Measurements from ENCODE around the gene CAPN11. TPM values are rescaled to one million over a fixed set of nuclear protein-coding genes. Genes with fewer than 3 reads are reported as not detected.

CAPN11 gene
- total RNA-seq, 1 experiment from 2014 or later: not detected

DNA sequence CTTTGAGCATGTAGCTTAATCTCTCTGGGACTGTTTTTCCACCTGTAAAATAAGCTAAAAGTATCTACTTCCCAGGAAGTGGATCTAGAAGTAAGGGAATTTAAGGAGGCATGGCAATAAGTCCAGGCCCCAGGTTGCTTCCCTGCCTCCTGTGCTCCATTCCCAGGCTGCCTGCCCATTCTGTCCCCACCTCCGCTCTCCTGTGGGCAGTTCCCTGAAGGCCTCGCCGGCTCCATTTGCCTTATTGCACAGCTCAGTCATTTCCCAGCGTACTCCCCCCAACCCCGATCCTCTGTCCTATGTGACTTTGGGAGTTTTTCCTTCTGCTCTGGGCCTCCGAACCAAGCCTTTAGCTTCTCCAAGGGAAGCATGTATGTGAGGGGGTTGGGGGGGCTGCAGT, 69.4 kb downstream of the CAPN11 start:
- intact Hi-C loops (cut with micrococcal nuclease): no loop called here
- ATAC-seq (no peak), DNase-seq (ENCODE audit: low read depth, low spot score) (no peak)
- CTCF ChIA-PET: interaction anchor here (1.5 kb wide), 1 partner anchor 10 kb away, joined by 7 read pairs; no protein-coding TSS in a partner anchor
- H3K27me3 ChIP-seq (ENCODE audit: insufficient read depth, low read length): no peaks in the 10 kb centered on the region
- H3K9me3 ChIP-seq (ENCODE audit: control insufficient read depth in 1 of 2, insufficient read depth in 1 of 2, low read depth in 1 of 2, low read length in 2 of 2): no peaks in the 10 kb centered on the region
- H3K79me2 ChIP-seq (ENCODE audit: insufficient read depth, low read length): peaks cover 55% of the 10 kb centered on the region
- H3K36me3 ChIP-seq (ENCODE audit: control insufficient read depth in 1 of 2, insufficient read depth in 2 of 2, low read length in 2 of 2): peaks cover 16 to 42% of the 10 kb centered on the region in 2 experiments; a peak in 3 of 4 replicates
- no TSS peak for BruUV-seq (replicated peaks)
- peaks cover 10 to 28% of the 10 kb centered on the region in 2 experiments; a peak in 3 of 4 replicates for H3K4me1 ChIP-seq (ENCODE audit: control insufficient read depth in 1 of 2, insufficient read depth in 2 of 2, low read length in 2 of 2)
- H4K20me1 ChIP-seq (ENCODE audit: insufficient read depth): peaks cover 4% of the 10 kb centered on the region; the same call in 1 of the 2 replicates
- POLR2A ChIA-PET: no interaction called here
- no peak for TF ChIP-seq POLR2A (IDR thresholded peaks at IDR 0.05; ENCODE audit: borderline replicate concordance, extremely low read depth, insufficient read depth, insufficient read length)
- H2AFZ ChIP-seq (ENCODE audit: low read depth, low read length, poor library complexity, severe bottlenecking): no peak overlapping the region
- no peak overlapping the region for H3K27ac ChIP-seq (ENCODE audit: low read depth, low read length)
- H3K9me2 ChIP-seq (ENCODE audit: insufficient read depth): no peaks in the 10 kb centered on the region
- H3K9ac ChIP-seq (ENCODE audit: low read length): no peak overlapping the region
- no peak overlapping the region for H3K4me3 ChIP-seq (replicated peaks in 1 of 2; ENCODE audit: low read depth in 1 of 2, low read length in 2 of 2)
- RAD21 ChIA-PET (ENCODE audit: low non-redundant PET in 1 of 2, low total read pairs in 2 of 2, uncharacterized antibody in 2 of 2, unreplicated experiment in 2 of 2): no interaction called here
- no peak overlapping the region for H3K4me2 ChIP-seq (ENCODE audit: low read length)

DNA sequence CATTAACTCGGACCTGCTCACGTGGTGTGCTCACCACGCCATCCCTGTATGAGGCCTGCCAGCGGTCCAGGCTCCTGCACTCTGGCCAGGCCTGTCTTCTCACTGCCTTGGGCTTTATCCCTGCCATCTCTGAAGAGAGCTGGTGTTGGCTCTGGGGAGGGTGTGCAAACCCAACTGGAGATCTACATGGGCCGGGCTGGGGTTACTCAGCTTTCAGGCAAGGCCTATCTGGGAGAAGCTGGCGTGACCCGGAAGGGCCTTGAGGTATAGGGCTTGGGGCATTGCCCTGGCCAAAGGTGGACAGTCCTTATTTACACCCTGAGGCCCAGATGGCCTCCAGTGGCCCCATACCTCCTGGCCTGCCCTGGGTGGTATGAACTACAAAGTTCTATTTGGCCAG, 69.8 kb downstream of the CAPN11 start:
- Histone ChIP-seq H3K9me3 (ENCODE audit: control insufficient read depth in 1 of 2, insufficient read depth in 1 of 2, low read depth in 1 of 2, low read length in 2 of 2) (no peaks in the 10 kb centered on the region), H3K4me3 (replicated peaks in 1 of 2; ENCODE audit: low read depth in 1 of 2, low read length in 2 of 2) (no peak overlapping the region), H3K4me1 (ENCODE audit: control insufficient read depth in 1 of 2, insufficient read depth in 2 of 2, low read length in 2 of 2) (peaks cover 10 to 30% of the 10 kb centered on the region in 2 experiments; a peak in 3 of 4 replicates), H3K9me2 (ENCODE audit: insufficient read depth) (no peaks in the 10 kb centered on the region), H3K27ac (ENCODE audit: low read depth, low read length) (no peak overlapping the region), H3K27me3 (ENCODE audit: insufficient read depth, low read length) (no peaks in the 10 kb centered on the region), H3K9ac (ENCODE audit: low read length) (no peak overlapping the region), H2AFZ (ENCODE audit: low read depth, low read length, poor library complexity, severe bottlenecking) (no peak overlapping the region), H4K20me1 (ENCODE audit: insufficient read depth) (peaks cover 4% of the 10 kb centered on the region; the same call in 1 of the 2 replicates), H3K79me2 (ENCODE audit: insufficient read depth, low read length) (peaks cover 55% of the 10 kb centered on the region), H3K4me2 (ENCODE audit: low read length) (no peak overlapping the region), H3K36me3 (ENCODE audit: control insufficient read depth in 1 of 2, insufficient read depth in 2 of 2, low read length in 2 of 2) (peaks cover 18 to 44% of the 10 kb centered on the region in 2 experiments; a peak in 3 of 4 replicates)
- DNase-seq (ENCODE audit: low read depth, low spot score): no peak
- ATAC-seq: no peak
- TF ChIP-seq ZFX (IDR thresholded peaks at IDR 0.05) (0 out of 2 replicates have a peak, but pooled peaks have one; percentile 7), ZNF274 (IDR thresholded peaks at IDR 0.05; ENCODE audit: low read depth, low read length) (no peak)
- TF ChIP-seq, protein P1, sequence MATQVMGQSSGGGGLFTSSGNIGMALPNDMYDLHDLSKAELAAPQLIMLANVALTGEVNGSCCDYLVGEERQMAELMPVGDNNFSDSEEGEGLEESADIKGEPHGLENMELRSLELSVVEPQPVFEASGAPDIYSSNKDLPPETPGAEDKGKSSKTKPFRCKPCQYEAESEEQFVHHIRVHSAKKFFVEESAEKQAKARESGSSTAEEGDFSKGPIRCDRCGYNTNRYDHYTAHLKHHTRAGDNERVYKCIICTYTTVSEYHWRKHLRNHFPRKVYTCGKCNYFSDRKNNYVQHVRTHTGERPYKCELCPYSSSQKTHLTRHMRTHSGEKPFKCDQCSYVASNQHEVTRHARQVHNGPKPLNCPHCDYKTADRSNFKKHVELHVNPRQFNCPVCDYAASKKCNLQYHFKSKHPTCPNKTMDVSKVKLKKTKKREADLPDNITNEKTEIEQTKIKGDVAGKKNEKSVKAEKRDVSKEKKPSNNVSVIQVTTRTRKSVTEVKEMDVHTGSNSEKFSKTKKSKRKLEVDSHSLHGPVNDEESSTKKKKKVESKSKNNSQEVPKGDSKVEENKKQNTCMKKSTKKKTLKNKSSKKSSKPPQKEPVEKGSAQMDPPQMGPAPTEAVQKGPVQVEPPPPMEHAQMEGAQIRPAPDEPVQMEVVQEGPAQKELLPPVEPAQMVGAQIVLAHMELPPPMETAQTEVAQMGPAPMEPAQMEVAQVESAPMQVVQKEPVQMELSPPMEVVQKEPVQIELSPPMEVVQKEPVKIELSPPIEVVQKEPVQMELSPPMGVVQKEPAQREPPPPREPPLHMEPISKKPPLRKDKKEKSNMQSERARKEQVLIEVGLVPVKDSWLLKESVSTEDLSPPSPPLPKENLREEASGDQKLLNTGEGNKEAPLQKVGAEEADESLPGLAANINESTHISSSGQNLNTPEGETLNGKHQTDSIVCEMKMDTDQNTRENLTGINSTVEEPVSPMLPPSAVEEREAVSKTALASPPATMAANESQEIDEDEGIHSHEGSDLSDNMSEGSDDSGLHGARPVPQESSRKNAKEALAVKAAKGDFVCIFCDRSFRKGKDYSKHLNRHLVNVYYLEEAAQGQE (IDR thresholded peaks at IDR 0.05; ENCODE audit: low read depth): no peak
- ChIA-PET RAD21 (ENCODE audit: low non-redundant PET in 1 of 2, low total read pairs in 2 of 2, uncharacterized antibody in 2 of 2, unreplicated experiment in 2 of 2) (no interaction called here), CTCF (interaction anchor here (1.5 kb wide), 1 partner anchor 9 kb away, joined by 7 read pairs; no protein-coding TSS in a partner anchor), POLR2A (no interaction called here)
- intact Hi-C loops (cut with micrococcal nuclease): no loop called here
- BruUV-seq (replicated peaks): no TSS peak

All from HCT116 (cell line).